HFF-Myc (cell line): ENCODE measurements around the gene ARHGAP15.
A peak's percentile ranks its signal among the peaks of the same experiment; 100 is the strongest.

Experiments used
- DNase-seq: peaks from one replicate; pipeline ENCODE4 v3.0.0-alpha.2; 2011; ENCODE audit warnings: low read depth; ENCODE audit errors: extremely low read depth
- H3K4me3 ChIP-seq: replicated peaks from 2 replicates; pipeline ENCODE4 v1.5.1; 2011; ENCODE audit warnings: low read depth, mild to moderate bottlenecking, control low read depth, low read length
- TF ChIP-seq, protein P1 (sequence below): IDR thresholded peaks from 2 replicates; pipeline ENCODE4 v1.5.1; 2012; ENCODE audit warnings: mild to moderate bottlenecking, low read depth, low read length, control low read depth; ENCODE audit errors: missing control alignments

ARHGAP15 gene

GRCh38 chr2:143157418-143157817 is 28.2 kb downstream of the ARHGAP15 start:
- no peak overlapping the region for H3K4me3 ChIP-seq
- TF ChIP-seq, protein P1, sequence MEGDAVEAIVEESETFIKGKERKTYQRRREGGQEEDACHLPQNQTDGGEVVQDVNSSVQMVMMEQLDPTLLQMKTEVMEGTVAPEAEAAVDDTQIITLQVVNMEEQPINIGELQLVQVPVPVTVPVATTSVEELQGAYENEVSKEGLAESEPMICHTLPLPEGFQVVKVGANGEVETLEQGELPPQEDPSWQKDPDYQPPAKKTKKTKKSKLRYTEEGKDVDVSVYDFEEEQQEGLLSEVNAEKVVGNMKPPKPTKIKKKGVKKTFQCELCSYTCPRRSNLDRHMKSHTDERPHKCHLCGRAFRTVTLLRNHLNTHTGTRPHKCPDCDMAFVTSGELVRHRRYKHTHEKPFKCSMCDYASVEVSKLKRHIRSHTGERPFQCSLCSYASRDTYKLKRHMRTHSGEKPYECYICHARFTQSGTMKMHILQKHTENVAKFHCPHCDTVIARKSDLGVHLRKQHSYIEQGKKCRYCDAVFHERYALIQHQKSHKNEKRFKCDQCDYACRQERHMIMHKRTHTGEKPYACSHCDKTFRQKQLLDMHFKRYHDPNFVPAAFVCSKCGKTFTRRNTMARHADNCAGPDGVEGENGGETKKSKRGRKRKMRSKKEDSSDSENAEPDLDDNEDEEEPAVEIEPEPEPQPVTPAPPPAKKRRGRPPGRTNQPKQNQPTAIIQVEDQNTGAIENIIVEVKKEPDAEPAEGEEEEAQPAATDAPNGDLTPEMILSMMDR = no peak
- DNase-seq = no peak

- no peak overlapping the region for H3K4me3 ChIP-seq
- TF ChIP-seq, protein P1 = no peak
- no peak for DNase-seq
Observed at GRCh38 chr2:143158098-143158497, 28.9 kb downstream of the ARHGAP15 start.

GRCh38 chr2:143158551-143159485 is 29.6 kb downstream of the ARHGAP15 start:
- DNase-seq = no peak
- TF ChIP-seq, protein P1 = no peak

DNA sequence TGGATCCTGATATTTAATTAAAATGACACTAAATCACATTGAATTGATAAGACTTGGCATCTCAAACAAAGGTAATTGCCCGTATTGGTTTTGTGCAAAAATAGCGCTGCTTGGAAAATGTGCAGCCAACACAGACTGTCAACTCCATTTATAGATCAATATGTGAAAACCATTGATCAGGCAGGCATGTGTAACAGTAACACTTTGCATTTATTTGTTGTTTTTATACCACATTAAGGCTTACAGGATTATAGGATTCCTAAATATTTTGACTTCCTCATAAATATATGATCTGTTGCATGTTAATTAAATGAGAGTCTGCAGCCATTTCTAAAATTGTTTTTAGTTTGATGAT is 30.2 kb downstream of the ARHGAP15 start:
- DNase-seq = no peak
- no peak overlapping the region for H3K4me3 ChIP-seq
- TF ChIP-seq, protein P1 = no peak

More at GRCh38 chr2:143158551-143159485, 29.6 kb downstream of the ARHGAP15 start:
- H3K4me3 ChIP-seq = no peak overlapping the region

DNA sequence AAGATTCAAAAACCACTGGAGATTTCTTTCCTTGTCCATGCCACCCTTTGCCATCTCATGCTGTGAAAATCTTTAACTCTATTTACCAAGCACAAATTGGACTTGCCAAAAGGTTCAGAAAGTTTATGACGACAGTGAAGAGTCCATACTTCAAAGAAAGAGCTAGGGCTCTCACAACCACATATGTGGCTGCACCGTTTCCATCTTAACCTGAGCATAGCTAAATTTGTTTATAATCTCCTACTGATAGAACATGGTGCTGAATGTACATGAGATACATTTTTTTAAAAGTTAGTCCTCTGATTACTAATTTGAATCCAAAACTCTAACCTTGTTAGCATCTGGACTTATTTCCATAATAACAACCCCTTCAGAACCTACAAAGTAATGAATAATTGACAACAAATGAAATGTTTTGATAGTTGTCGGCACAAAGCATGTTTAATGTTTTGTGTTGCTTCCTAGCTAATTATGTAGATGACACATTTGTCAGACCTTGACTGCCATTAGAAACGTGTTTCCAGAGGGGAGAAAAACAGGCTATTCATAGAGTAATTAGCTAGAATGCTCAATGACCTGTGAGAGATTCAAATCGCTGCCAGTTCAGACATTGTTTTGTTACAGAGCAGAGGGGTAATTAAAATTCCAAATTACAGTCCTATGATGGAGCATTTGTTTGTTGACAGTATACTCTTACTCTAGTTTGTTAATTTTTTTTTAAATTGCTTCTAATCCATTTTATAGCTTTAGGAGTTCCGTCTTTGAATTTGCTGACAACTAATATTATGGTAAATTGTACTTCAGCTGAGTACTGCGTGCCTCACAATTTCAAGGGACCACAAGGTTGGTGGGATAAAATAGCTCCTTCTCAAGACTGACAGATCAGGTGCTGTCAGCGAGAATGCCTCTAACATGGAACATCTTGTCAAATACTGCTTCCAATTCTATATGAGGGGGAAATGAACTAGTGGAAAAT is 31.8 kb downstream of the ARHGAP15 start:
- TF ChIP-seq, protein P1 = no peak
- DNase-seq = no peak
- H3K4me3 ChIP-seq = no peak overlapping the region

DNA sequence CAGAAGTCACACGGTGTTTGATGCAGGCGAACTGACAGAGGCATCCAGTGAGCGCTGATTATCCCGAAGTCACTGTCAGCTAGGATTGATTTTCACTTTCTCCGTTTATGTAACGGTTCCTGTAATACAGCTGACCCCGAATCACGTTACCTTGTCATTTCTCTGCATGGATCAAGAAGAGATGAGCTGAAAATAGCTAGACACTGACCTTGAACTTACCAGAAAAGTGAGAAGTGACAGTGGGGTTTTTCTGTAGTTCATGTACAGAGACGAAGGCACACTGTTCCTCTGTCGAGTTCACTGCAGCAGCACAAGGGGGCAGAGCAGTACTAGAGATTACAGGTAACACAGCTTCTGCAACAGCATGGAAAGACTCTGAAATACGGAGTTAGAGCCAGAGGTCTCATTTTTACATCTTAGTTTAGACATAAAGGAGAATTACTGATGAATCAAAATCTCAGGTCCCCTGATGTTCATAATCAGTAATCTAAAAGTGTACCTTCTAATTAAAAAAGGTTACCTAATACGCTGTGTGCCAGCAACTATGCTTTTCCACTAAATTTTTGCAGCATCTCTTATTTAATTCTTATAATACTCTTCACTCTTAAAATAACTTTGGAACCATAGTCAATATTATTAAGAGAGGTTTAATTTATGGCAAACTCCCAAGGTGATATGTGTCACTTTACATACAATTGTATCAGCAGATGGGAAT is 33.1 kb downstream of the ARHGAP15 start:
- no peak overlapping the region for H3K4me3 ChIP-seq
- TF ChIP-seq, protein P1 = peak; percentile 53
- DNase-seq = peak; percentile 6
